HG03159 (cell line): ENCODE data around the gene EPOP.
"Not testable (repeated sequence)": the region's sequence is repeated elsewhere in the genome, so short reads cannot be mapped to it uniquely, and the experiment has no call there.

ENCODE experiments used
- ATAC-seq: cut with Tn5 transposase; IDR thresholded peaks from one replicate; pipeline ENCODE4 v1.9.1; 2021; ENCODE audit warnings: mild to moderate bottlenecking, moderate library complexity; ENCODE audit not compliant: unreplicated experiment

EPOP gene

GRCh38 chr17:38653679-38654078 is 21.1 kb downstream of the EPOP start:
- ATAC-seq = no peak

GRCh38 chr17:38653230-38653629 is 21.5 kb downstream of the EPOP start:
- no peak for ATAC-seq

DNA sequence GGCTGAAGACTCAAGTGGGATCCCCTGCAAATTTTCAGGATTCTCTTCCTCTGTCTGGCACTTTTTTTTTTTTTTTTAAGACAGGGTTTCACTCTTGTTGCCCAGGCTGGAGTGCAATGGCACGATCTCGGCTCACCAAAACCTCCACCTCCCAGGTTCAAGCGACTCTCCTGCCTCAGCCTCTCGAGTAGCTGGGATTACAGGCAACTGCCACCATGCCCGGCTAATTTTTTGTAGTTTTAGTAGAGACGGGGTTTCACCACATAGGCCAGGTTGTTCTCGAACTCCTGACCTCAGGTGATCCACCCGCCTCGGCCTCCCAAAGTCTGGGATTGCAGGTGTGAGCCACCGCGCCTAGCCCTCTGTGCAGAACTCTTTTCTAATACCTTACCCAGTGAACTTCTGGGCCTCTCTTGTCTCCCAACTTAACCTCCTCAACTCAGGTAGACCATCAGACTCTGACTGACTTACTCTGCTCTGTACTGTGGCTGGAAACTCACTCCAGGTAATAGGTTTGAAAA is 24.0 kb downstream of the EPOP start:
- not testable (repeated sequence) for ATAC-seq

- no peak for ATAC-seq
Observed at GRCh38 chr17:38637951-38638350, 36.8 kb downstream of the EPOP start.

- no peak for ATAC-seq
Observed at GRCh38 chr17:38636054-38636453, 38.7 kb downstream of the EPOP start.

- ATAC-seq = no peak
Observed at GRCh38 chr17:38632334-38632733, 42.4 kb downstream of the EPOP start.

- no peak for ATAC-seq
Observed at GRCh38 chr17:38628441-38628840, 46.3 kb downstream of the EPOP start.

DNA sequence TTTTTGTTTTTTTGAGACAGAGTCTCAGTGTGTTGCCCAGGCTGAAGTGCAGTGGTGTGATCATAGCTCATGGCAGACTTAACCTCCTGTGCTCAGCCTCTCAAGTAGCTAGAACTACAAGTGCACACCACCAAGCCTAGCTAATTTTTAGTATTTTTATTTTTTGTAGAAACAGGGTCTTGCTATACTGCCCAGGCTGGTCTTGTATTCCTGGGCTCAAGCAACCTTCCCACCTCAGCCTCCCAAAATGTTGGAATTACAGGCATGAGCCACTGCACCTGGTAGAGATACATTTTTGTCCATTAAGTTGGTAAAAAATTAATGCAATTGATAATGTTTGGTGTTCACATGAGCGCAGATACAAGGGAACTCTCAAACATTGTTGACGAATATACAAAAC is 46.8 kb downstream of the EPOP start:
- ATAC-seq = no peak

DNA sequence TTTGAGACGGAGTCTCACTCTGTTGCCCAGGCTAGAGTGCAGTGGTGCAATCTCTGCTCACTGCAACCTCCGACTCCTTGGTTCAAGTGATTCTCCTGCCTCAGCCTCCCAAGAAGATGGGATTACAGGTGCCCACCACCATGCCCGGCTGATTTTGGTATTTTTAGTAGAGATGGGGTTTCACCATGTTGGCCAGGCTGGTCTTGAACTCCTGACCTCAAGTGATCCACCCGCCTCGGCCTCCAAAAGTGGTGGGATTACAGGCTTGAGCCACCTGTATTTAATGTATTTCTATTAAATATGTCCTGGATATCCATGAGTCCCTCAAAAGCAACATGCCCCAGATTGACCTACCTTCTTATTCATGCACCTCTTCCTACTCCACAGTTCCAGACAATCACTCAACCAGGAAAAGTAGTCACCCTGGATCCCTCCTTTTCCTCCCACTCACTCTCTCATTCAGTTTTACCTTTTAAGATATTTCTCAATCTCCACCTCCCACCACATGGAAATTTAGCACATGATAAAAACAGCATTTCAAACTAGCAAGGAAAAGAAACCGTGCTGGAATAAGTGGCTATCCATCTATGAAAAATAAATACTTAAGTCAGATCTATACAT is 48.0 kb downstream of the EPOP start:
- ATAC-seq = not testable (repeated sequence)

GRCh38 chr17:38625482-38625881 is 49.3 kb downstream of the EPOP start:
- no peak for ATAC-seq

- not testable (repeated sequence) for ATAC-seq
Observed at GRCh38 chr17:38624782-38625355, 49.9 kb downstream of the EPOP start.
